Measurements from ENCODE around the gene LRCH1. TPM values are rescaled to one million over a fixed set of nuclear protein-coding genes. Genes with fewer than 3 reads are reported as not detected.

The LRCH1 gene
- total and polyA plus RNA-seq, 8 donors = 2.0 to 10.5 (median 3.8) TPM

DNA sequence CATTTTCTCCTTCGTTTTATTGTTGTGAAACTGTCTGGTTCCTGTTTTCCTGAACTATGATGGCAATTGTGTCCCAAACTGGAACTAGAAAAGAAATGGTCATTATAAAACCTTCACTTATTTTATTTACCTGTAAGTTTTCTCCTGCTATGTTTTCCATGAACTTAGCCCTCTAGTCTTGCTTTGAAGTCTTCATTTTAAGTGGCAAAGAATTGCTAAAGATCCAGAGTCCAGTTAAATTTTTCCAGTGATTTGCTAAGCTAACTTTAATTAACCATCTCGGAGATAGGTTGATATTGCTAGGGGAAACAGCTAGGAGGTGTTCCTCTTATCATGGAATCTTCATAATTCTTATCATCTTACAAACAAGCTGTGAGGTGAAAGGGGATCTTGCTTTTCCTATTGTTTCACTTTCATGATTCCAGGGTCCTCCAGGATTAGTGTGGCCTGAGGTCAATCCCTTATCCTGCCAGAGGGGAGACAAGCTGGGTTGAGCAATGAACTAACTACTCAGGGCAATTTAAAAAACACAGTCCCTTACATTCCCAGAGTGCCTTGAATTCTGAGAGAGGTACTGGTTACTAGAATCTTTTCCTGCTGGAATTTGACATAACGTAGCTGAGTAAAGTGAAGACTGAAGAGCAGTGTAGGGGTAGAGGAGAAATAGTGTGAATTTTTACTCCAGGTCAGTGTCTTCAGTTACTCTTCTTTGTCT, 131.5 kb downstream of the LRCH1 start:
- DNase-seq (no peak), ATAC-seq (no peak), FAIRE-seq (no peak)
- H3K4me3 ChIP-seq = no peak overlapping the region
- TF ChIP-seq, protein P1, sequence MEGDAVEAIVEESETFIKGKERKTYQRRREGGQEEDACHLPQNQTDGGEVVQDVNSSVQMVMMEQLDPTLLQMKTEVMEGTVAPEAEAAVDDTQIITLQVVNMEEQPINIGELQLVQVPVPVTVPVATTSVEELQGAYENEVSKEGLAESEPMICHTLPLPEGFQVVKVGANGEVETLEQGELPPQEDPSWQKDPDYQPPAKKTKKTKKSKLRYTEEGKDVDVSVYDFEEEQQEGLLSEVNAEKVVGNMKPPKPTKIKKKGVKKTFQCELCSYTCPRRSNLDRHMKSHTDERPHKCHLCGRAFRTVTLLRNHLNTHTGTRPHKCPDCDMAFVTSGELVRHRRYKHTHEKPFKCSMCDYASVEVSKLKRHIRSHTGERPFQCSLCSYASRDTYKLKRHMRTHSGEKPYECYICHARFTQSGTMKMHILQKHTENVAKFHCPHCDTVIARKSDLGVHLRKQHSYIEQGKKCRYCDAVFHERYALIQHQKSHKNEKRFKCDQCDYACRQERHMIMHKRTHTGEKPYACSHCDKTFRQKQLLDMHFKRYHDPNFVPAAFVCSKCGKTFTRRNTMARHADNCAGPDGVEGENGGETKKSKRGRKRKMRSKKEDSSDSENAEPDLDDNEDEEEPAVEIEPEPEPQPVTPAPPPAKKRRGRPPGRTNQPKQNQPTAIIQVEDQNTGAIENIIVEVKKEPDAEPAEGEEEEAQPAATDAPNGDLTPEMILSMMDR (IDR thresholded peaks at IDR 0.05) = no peak
- 75 to 80% methylated on average over 3 of the region's 3 CpGs for WGBS, 2 donors
- H3K27ac ChIP-seq = no peak overlapping the region
- no peaks in the 10 kb centered on the region for H3K9me3 ChIP-seq
- H3K4me1 ChIP-seq = peaks cover 0 to 35% (median 8%) of the 10 kb centered on the region in 3 donors
- no peaks in the 10 kb centered on the region for H3K27me3 ChIP-seq
- no peaks in the 10 kb centered on the region for H3K36me3 ChIP-seq
- intact Hi-C loops (cut with DNase I) = no loop called here

DNA sequence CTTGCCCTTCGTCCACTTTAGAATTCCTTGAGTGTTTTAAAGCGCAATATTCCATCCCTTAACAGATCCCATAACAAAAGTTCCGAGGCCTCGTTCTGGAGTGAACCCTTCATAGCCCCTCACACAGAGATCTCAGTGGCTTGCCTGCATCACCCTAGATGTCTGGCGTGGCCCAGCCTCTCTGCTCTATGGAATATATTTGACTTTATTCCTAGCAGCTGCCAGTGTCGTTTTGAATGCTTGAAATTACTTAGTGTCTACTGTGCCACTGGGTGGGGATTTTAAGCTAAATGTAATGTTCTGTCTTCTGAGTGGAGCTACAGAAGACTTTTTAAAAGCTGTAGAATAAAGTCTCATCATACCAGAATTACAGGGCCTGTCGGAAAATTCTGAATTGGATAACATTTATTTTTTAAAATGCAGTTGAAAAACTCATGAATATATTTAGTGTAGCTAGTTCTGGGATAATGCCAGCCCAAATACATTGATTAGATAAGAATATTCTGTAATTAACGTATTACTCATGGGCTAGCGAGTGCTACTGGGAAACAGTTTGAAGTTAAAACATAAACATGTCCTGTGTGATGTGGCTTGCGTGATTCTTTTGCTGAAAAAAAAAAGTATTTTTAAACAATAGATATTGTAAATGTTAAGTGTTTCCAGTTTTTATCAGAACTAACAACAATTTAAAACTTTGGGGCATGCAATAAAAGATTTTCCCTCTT, 132.2 kb downstream of the LRCH1 start:
- 77 to 82% methylated on average over 10 of the region's 10 CpGs for WGBS, 2 donors
- H3K9me3 ChIP-seq = no peaks in the 10 kb centered on the region
- H3K4me1 ChIP-seq = peaks cover 0 to 33% (median 8%) of the 10 kb centered on the region in 3 donors
- H3K27ac ChIP-seq = no peak overlapping the region
- H3K4me3 ChIP-seq = no peak overlapping the region
- no peaks in the 10 kb centered on the region for H3K36me3 ChIP-seq
- TF ChIP-seq, protein P1 (IDR thresholded peaks at IDR 0.05) = no peak
- FAIRE-seq (no peak), DNase-seq (no peak), ATAC-seq (no peak)
- intact Hi-C loops (cut with DNase I) = no loop called here
- H3K27me3 ChIP-seq = no peaks in the 10 kb centered on the region

- no peak for DNase-seq
Observed at GRCh38 chr13:46686171-46686570, 133.2 kb downstream of the LRCH1 start.

GRCh38 chr13:46687810-46688209, 134.8 kb downstream of the LRCH1 start:
- TF ChIP-seq, protein P1 (IDR thresholded peaks at IDR 0.05) = no peak
- peak in 2 of 6 donors; percentile 31 to 33 for DNase-seq
- H3K27me3 ChIP-seq = no peaks in the 10 kb centered on the region
- H3K27ac ChIP-seq = no peak overlapping the region
- no peaks in the 10 kb centered on the region for H3K9me3 ChIP-seq
- 0 to 3% methylated on average over 1 of the region's 1 CpG for WGBS, 2 donors
- no peak for FAIRE-seq
- peaks cover 0 to 30% (median 8%) of the 10 kb centered on the region in 3 donors for H3K4me1 ChIP-seq
- H3K4me3 ChIP-seq = no peak overlapping the region
- intact Hi-C loops (cut with DNase I) = no loop called here
- H3K36me3 ChIP-seq = no peaks in the 10 kb centered on the region
- peak; percentile 79 to 93 (median 88) for ATAC-seq

More at GRCh38 chr13:46686171-46686570, 133.2 kb downstream of the LRCH1 start:
- Histone ChIP-seq H3K9me3 (no peaks in the 10 kb centered on the region), H3K27me3 (no peaks in the 10 kb centered on the region), H3K4me1 (peaks cover 0 to 30% (median 8%) of the 10 kb centered on the region in 3 donors), H3K36me3 (no peaks in the 10 kb centered on the region), H3K27ac (no peak overlapping the region), H3K4me3 (no peak overlapping the region)
- FAIRE-seq (no peak), ATAC-seq (peak in 1 of 4 donors; percentile 47)
- intact Hi-C loops (cut with DNase I) = no loop called here
- 91 to 93% methylated on average over 4 of the region's 4 CpGs for WGBS, 2 donors
- TF ChIP-seq, protein P1 (IDR thresholded peaks at IDR 0.05) = no peak

Measured in pancreas (tissue), 10 donors.